Thyroid gland (tissue), 4 donors: ENCODE measurements around the gene SPATA9. TPM values are rescaled to one million over a fixed set of nuclear protein-coding genes. Genes with fewer than 3 reads are reported as not detected.

Source experiments
- DNase-seq, 2 donors: peaks; one replicate each; pipeline ENCODE4 v3.0.0-alpha.2; 2019
- H3K27ac ChIP-seq, 3 donors: fragments of 200-600 bp; sonication (generic); 1 replicate in 2 of 3; 2 replicates in 1 of 3; pipeline ENCODE4 v1.5.1; 2016 to 2019; ENCODE audit warnings: mild to moderate bottlenecking in 1 of 3, moderate library complexity in 1 of 3
- H3K27me3 ChIP-seq: fragments of 200-600 bp; sonication (generic); one replicate; pipeline ENCODE4 v1.5.1; 2019
- H3K36me3 ChIP-seq, 2 donors: fragments of 200-600 bp; sonication (generic); one replicate each; pipeline ENCODE4 v1.5.1; 2016 to 2019
- H3K4me1 ChIP-seq, 2 donors: fragments of 200-600 bp; sonication (generic); one replicate each; pipeline ENCODE4 v1.5.1; 2017 to 2019
- H3K4me3 ChIP-seq, 3 donors: fragments of 200-600 bp; sonication (generic); replicated peaks in 1 of 3; 1 replicate in 2 of 3; 2 replicates in 1 of 3; pipeline ENCODE4 v1.5.1; 2016; ENCODE audit warnings: mild to moderate bottlenecking in 1 of 3
- H3K9me3 ChIP-seq: fragments of 200-600 bp; sonication (generic); one replicate; pipeline ENCODE4 v1.5.1; 2017
- CTCF ChIP-seq, 6 experiments: fragments of 200-600 bp in 3 of 6; fragments of 450-650 bp in 3 of 6; sonication (generic) in 3 of 6; IDR thresholded peaks; one replicate each; pipeline ENCODE4 v1.5.1; 2016 to 2019; ENCODE audit warnings: antibody characterized with exemption in 6 of 6, mild to moderate bottlenecking in 2 of 6, inconsistent platforms in 1 of 6, moderate library complexity in 1 of 6
- POLR2A ChIP-seq, 2 donors: fragments of 450-650 bp; IDR thresholded peaks; one replicate each; pipeline ENCODE4 v1.6.1; 2017; ENCODE audit warnings: antibody characterized with exemption in 2 of 2, mild to moderate bottlenecking in 2 of 2, moderate library complexity in 1 of 2
- WGBS, 2 donors: methylation state at CpG; one replicate each; pipeline ENCODE4 v1.1.5; 2017; 5-methylcytosine and 5-hydroxymethylcytosine counted together
- intact Hi-C: fragments of 100-400 bp; cut with DNase I; formaldehyde crosslinking; loops from one replicate; pipeline ENCODE4 v1.15.1; 2023
- total RNA-seq, 4 donors: library from RNA; depleted of rRNA; stranded (reverse); fragments of >200 nt; gene quantifications; one replicate each; pipeline ENCODE4 v1.2.3, GENCODE V29; 2016

Gene SPATA9
- total RNA-seq, 4 donors from 2014 or later: not detected

DNA sequence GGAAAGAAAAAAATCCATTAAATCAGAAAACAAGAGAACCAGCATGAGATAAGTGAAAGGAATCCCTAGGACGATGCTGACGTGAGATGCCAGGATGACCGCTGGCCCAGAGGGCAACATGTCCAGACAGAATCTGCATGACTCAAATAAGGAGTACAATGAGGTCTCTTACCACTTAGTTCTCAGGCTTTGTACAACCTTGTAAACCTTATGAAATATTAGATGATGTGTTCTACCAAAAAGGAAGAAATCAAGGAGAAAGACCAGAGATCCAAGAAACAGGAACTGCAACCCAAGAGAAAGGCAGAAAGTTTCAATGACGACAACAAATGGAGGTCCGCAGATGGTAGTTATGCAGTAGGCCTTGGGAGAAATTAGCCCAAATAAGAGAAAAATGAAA is 65.7 kb downstream of the SPATA9 start:
- TF ChIP-seq POLR2A (IDR thresholded peaks at IDR 0.05): no peak
- TF ChIP-seq CTCF (IDR thresholded peaks at IDR 0.05): no peak
- WGBS, 2 donors: 94 to 95% methylated on average over 5 of the region's 5 CpGs
- Histone ChIP-seq H3K4me3 (no peak overlapping the region), H3K36me3 (no peaks in the 10 kb centered on the region), H3K27ac (no peak overlapping the region), H3K27me3 (no peaks in the 10 kb centered on the region), H3K9me3 (no peaks in the 10 kb centered on the region), H3K4me1 (peaks cover 9 to 20% of the 10 kb centered on the region in 2 donors)
- intact Hi-C loops: no loop called here
- no peak for DNase-seq

DNA sequence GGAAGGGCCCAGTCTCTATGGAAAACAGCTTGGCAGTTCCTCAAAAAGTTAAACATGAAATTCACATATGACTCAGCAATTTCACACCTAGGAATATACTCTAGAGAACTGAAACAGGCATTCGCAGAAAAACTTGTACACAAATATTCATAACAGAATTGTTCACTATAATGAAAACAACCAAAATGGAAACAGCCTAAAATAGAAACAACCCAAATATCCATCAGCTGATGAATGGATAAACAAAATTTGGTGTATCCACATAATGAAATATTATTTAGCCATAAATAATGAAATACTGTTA is 67.7 kb downstream of the SPATA9 start:
- 90 to 91% methylated on average over 1 of the region's 1 CpG for WGBS, 2 donors
- TF ChIP-seq POLR2A (IDR thresholded peaks at IDR 0.05) (no peak), CTCF (IDR thresholded peaks at IDR 0.05) (no peak)
- peaks cover 8 to 9% of the 10 kb centered on the region in 2 donors for H3K4me1 ChIP-seq
- no peak overlapping the region for H3K27ac ChIP-seq
- H3K27me3 ChIP-seq: no peaks in the 10 kb centered on the region
- H3K9me3 ChIP-seq: no peaks in the 10 kb centered on the region
- H3K4me3 ChIP-seq: no peak overlapping the region
- DNase-seq: no peak
- H3K36me3 ChIP-seq: no peaks in the 10 kb centered on the region
- intact Hi-C loops: no loop called here

- H3K4me1 ChIP-seq: no peaks in the 10 kb centered on the region
- no peak overlapping the region for H3K27ac ChIP-seq
- DNase-seq: no peak
- H3K36me3 ChIP-seq: no peaks in the 10 kb centered on the region
- WGBS, 2 donors: 97 to 98% methylated on average over 1 of the region's 1 CpG
- no peak overlapping the region for H3K4me3 ChIP-seq
- no peaks in the 10 kb centered on the region for H3K9me3 ChIP-seq
- TF ChIP-seq CTCF (IDR thresholded peaks at IDR 0.05) (no peak), POLR2A (IDR thresholded peaks at IDR 0.05) (no peak)
- no peaks in the 10 kb centered on the region for H3K27me3 ChIP-seq
- intact Hi-C loops: no loop called here
These were observed 69.3 kb downstream of the SPATA9 start for GRCh38 chr5:95613514-95613913.

DNA sequence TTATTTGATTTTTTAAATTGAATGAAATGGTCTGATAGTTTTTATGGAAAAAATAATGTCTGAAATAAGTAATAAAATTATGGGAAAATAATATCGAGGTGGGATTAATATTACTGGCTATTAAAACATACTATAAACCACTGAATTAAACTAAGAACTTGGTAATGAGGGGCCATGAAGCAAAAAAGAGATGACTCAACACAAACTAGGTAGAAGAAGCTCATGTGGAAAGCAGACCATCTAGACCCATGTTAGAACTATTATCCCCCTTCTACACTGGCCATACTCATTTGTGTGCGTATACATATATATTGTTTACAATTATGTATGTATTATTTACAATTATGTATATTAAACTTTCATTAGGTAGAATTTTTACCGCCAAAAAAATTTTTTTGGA is 71.4 kb downstream of the SPATA9 start:
- Histone ChIP-seq H3K9me3 (no peaks in the 10 kb centered on the region), H3K27me3 (no peaks in the 10 kb centered on the region), H3K36me3 (no peaks in the 10 kb centered on the region), H3K4me1 (no peaks in the 10 kb centered on the region), H3K27ac (no peak overlapping the region), H3K4me3 (no peak overlapping the region)
- 92 to 94% methylated on average over 3 of the region's 3 CpGs for WGBS, 2 donors
- DNase-seq: no peak
- no peak for TF ChIP-seq CTCF (IDR thresholded peaks at IDR 0.05)
- TF ChIP-seq POLR2A (IDR thresholded peaks at IDR 0.05): no peak
- intact Hi-C loops: no loop called here

DNA sequence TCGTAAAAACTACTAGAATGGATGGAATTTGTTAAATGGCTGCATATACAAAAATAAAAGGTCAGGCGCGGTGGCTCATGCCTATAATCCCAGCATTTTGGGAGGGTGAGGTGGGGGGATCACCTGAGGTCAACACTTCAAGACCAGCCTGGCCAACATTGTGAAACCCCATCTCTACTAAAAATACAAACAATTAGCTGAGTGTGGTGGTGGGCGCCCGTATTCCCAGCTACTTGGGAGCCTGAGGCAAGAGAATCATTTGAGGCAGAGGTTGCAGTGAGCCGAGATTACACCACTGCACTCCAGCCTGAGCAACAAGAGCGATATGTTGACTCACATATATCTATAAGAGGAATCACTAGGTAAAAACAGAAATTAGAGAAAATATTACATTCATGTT is 72.2 kb downstream of the SPATA9 start:
- no peak overlapping the region for H3K4me3 ChIP-seq
- no peaks in the 10 kb centered on the region for H3K4me1 ChIP-seq
- H3K36me3 ChIP-seq: no peaks in the 10 kb centered on the region
- 89 to 93% methylated on average over 7 of the region's 7 CpGs for WGBS, 2 donors
- H3K27ac ChIP-seq: no peak overlapping the region
- no peak for DNase-seq
- no peak for TF ChIP-seq POLR2A (IDR thresholded peaks at IDR 0.05)
- TF ChIP-seq CTCF (IDR thresholded peaks at IDR 0.05): no peak
- no peaks in the 10 kb centered on the region for H3K27me3 ChIP-seq
- intact Hi-C loops: no loop called here
- H3K9me3 ChIP-seq: no peaks in the 10 kb centered on the region
